ENCODE measurements around the gene UQCRQ. TPM values are rescaled to one million over a fixed set of nuclear protein-coding genes. Genes with fewer than 3 reads are reported as not detected.

Gene UQCRQ
- total RNA-seq, 1 experiment from 2014 or later: 719 TPM

DNA sequence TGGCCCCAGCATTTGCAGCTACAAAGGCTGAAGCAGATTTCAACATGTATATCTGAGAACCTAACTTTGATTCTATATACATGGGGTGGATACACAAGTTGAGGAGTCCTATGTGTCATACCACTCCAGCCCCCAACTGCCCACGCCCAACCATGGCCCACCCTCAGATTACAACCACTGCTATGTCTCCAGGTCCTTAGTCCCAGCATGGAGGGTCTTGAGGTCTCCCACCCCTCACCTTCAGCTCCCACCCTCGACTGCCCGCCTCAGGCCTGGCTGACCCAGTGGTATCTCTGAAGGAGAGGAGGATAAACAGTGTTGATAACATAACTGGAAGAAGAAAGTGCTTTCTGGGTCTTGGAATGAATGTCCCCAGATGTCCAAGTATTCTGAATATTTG lies 45.1 kb upstream of the UQCRQ start:
- TF ChIP-seq, protein P1, sequence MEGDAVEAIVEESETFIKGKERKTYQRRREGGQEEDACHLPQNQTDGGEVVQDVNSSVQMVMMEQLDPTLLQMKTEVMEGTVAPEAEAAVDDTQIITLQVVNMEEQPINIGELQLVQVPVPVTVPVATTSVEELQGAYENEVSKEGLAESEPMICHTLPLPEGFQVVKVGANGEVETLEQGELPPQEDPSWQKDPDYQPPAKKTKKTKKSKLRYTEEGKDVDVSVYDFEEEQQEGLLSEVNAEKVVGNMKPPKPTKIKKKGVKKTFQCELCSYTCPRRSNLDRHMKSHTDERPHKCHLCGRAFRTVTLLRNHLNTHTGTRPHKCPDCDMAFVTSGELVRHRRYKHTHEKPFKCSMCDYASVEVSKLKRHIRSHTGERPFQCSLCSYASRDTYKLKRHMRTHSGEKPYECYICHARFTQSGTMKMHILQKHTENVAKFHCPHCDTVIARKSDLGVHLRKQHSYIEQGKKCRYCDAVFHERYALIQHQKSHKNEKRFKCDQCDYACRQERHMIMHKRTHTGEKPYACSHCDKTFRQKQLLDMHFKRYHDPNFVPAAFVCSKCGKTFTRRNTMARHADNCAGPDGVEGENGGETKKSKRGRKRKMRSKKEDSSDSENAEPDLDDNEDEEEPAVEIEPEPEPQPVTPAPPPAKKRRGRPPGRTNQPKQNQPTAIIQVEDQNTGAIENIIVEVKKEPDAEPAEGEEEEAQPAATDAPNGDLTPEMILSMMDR (IDR thresholded peaks at IDR 0.05; ENCODE audit: unreplicated experiment): no peak
- intact Hi-C loops (cut with micrococcal nuclease; ENCODE audit: unreplicated experiment): loop anchor here (10.0 kb wide), 1 partner anchor 237 kb away; no protein-coding TSS in a partner anchor
- BruUV-seq (replicated peaks): no TSS peak
- no peak for DNase-seq
- Mint-ChIP-seq H3K27me3 (ENCODE audit: unreplicated experiment) (no peaks in the 10 kb centered on the region), H3K9me3 (ENCODE audit: low read depth, unreplicated experiment) (no peaks in the 10 kb centered on the region), H3K36me3 (ENCODE audit: insufficient read depth, unreplicated experiment) (peaks cover 8% of the 10 kb centered on the region), H3K27ac (ENCODE audit: unreplicated experiment) (no peak overlapping the region), H3K4me1 (ENCODE audit: low read depth, unreplicated experiment) (peaks cover 9% of the 10 kb centered on the region), H3K4me3 (ENCODE audit: low read depth, unreplicated experiment) (no peak overlapping the region)
- CTCF ChIA-PET: interaction anchor here (1.8 to 4.9 kb wide), 4 partner anchors 13 to 74 kb away, joined by 10 to 91 read pairs (median 40); partner anchors contain the start of genes CCNI2 and SEPTIN8

DNA sequence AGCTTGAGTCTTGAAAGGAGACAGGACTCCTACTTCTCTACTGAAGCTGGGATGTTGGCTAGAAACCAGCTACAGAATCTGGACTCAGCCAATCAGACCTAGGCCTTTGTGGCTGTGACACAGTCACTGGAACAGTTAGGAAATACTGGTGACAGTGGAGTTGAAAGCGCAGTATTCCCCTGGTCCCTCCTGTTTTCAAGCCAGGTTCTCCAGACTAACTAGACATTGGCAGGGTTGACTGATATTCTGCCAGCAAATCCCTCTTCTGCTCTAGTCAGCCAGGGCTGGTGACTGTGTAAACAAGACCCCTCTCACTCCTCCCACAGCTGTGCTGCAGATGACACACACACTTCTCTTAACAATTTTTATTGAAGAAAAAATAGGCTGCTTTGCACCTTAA lies 44.7 kb upstream of the UQCRQ start:
- Mint-ChIP-seq H3K27me3 (ENCODE audit: unreplicated experiment) (no peaks in the 10 kb centered on the region), H3K36me3 (ENCODE audit: insufficient read depth, unreplicated experiment) (peaks cover 8% of the 10 kb centered on the region), H3K9me3 (ENCODE audit: low read depth, unreplicated experiment) (no peaks in the 10 kb centered on the region), H3K27ac (ENCODE audit: unreplicated experiment) (no peak overlapping the region), H3K4me3 (ENCODE audit: low read depth, unreplicated experiment) (no peak overlapping the region), H3K4me1 (ENCODE audit: low read depth, unreplicated experiment) (peaks cover 9% of the 10 kb centered on the region)
- no peak for DNase-seq
- TF ChIP-seq, protein P1 (IDR thresholded peaks at IDR 0.05; ENCODE audit: unreplicated experiment): no peak
- intact Hi-C loops (cut with micrococcal nuclease; ENCODE audit: unreplicated experiment): loop anchor here (10.0 kb wide), 1 partner anchor 237 kb away; no protein-coding TSS in a partner anchor
- BruUV-seq (replicated peaks): no TSS peak
- CTCF ChIA-PET: interaction anchor here (4.9 kb wide), 1 partner anchor 14 kb away, joined by 91 read pairs; no protein-coding TSS in a partner anchor

DNA sequence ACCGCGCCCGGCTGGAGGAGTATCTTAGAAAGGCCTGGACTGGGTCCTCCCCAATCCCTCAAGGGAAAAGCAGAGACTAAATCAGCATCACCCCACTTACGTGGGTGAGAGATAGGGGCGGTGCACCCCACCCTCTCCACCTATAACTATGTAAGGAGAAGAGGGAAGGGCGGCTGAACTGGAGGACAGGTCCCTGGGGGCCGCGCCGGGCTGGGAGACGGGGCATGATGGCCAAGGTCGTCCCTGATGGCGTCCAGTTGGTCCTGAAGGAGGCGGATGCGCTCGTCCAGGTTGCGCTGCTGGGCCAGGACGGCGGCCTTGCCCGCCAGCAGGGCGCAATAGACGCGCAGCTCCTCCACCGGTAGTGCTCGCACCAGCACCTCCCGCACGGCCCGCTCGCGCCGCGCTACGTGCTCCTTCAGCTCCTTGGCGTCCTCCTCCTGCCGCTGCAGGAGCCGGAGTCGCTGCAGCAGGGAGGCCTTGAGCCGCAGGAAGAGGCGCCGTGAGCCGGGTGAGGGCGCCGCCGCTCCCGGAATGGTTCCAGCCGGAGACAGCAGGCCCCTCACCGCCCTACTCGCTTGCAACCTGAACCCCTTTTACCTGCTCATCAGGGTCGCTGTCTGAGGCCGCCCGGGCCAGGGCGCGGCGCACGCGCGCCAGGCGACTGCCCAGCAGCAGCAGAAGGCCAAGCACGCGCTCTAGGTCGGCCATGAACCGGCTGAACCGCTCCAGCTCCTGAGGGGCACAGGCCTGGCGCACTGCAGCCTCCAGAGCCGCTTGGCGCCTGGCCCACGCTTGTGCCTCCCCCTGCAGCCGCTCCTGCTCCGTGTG lies 43.6 kb upstream of the UQCRQ start:
- BruUV-seq (replicated peaks): no TSS peak
- TF ChIP-seq, protein P1 (IDR thresholded peaks at IDR 0.05; ENCODE audit: unreplicated experiment): no peak
- CTCF ChIA-PET: interaction anchor here (0.6 kb wide), 1 partner anchor 215 kb away, joined by 3 read pairs; no protein-coding TSS in a partner anchor
- Mint-ChIP-seq H3K4me3 (ENCODE audit: low read depth, unreplicated experiment) (no peak overlapping the region), H3K36me3 (ENCODE audit: insufficient read depth, unreplicated experiment) (peaks cover 13% of the 10 kb centered on the region), H3K4me1 (ENCODE audit: low read depth, unreplicated experiment) (peaks cover 9% of the 10 kb centered on the region), H3K27me3 (ENCODE audit: unreplicated experiment) (no peaks in the 10 kb centered on the region), H3K27ac (ENCODE audit: unreplicated experiment) (no peak overlapping the region), H3K9me3 (ENCODE audit: low read depth, unreplicated experiment) (no peaks in the 10 kb centered on the region)
- intact Hi-C loops (cut with micrococcal nuclease; ENCODE audit: unreplicated experiment): loop anchor here (10.0 kb wide), 1 partner anchor 238 kb away; no protein-coding TSS in a partner anchor
- no peak for DNase-seq

DNA sequence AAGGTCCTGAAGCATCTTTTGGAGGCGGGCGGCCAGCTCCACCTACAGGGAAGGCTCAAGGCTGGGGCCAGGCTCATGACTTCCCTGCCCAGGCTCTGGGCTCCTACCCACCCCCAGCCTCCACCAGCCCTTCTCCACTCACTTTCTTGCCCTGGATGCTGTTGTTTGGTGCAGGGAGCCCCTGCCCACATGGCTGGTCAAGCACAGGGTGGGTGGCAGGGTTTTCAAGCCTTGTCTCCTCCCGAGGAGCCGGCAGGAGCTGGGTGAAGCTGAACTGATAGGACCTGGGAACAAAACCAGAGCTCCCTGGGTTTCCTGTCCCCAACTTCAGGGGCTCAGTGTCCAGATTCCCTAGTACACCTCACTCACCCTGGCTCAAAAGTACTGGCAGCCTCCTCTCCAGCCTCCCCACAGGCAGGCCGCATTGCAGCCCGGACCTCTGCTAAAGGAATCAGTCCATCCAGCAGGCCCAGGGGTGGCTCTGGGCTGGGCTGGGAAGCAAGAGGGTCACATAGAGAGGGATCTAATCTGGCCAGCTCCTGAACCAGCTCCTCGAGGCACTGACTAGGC lies 42.9 kb upstream of the UQCRQ start:
- Mint-ChIP-seq H3K27me3 (ENCODE audit: unreplicated experiment) (no peaks in the 10 kb centered on the region), H3K9me3 (ENCODE audit: low read depth, unreplicated experiment) (no peaks in the 10 kb centered on the region), H3K36me3 (ENCODE audit: insufficient read depth, unreplicated experiment) (peaks cover 13% of the 10 kb centered on the region), H3K27ac (ENCODE audit: unreplicated experiment) (no peak overlapping the region), H3K4me3 (ENCODE audit: low read depth, unreplicated experiment) (no peak overlapping the region), H3K4me1 (ENCODE audit: low read depth, unreplicated experiment) (peaks cover 9% of the 10 kb centered on the region)
- no TSS peak for BruUV-seq (replicated peaks)
- CTCF ChIA-PET: no interaction called here
- no peak for DNase-seq
- intact Hi-C loops (cut with micrococcal nuclease; ENCODE audit: unreplicated experiment): loop anchor here (10.0 kb wide), 1 partner anchor 239 kb away; no protein-coding TSS in a partner anchor
- TF ChIP-seq, protein P1 (IDR thresholded peaks at IDR 0.05; ENCODE audit: unreplicated experiment): no peak
